ENCODE results near the gene DDN.

DNA sequence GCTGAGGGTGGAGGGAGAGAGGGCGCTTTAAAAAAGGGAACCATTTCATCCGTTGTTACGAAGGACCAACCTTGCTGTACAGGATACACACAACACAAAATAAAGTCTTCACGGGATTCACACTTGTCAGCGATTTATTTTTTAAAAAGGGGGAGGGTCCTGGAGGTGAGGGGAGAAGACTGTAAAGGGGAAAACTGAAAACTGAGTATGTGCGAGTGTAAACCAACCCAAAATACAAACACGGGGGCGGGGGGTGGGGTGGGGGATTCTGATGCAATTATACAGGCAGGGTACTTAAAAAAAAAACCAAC is 19.9 kb upstream of the DDN start:
- no peak for TF ChIP-seq SIN3A (IDR thresholded peaks at IDR 0.05; ENCODE audit: borderline replicate concordance, insufficient read depth, low read depth, low read length)
- TF ChIP-seq, protein P1, sequence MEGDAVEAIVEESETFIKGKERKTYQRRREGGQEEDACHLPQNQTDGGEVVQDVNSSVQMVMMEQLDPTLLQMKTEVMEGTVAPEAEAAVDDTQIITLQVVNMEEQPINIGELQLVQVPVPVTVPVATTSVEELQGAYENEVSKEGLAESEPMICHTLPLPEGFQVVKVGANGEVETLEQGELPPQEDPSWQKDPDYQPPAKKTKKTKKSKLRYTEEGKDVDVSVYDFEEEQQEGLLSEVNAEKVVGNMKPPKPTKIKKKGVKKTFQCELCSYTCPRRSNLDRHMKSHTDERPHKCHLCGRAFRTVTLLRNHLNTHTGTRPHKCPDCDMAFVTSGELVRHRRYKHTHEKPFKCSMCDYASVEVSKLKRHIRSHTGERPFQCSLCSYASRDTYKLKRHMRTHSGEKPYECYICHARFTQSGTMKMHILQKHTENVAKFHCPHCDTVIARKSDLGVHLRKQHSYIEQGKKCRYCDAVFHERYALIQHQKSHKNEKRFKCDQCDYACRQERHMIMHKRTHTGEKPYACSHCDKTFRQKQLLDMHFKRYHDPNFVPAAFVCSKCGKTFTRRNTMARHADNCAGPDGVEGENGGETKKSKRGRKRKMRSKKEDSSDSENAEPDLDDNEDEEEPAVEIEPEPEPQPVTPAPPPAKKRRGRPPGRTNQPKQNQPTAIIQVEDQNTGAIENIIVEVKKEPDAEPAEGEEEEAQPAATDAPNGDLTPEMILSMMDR (IDR thresholded peaks at IDR 0.05): no peak

All from Panc1 (cell line).